Neural cell (in vitro differentiated cells): ENCODE results near the gene ATP7B. TPM values are rescaled to one million over a fixed set of nuclear protein-coding genes. Genes with fewer than 3 reads are reported as not detected.
"Not testable (repeated sequence)": the region's sequence is repeated elsewhere in the genome, so short reads cannot be mapped to it uniquely, and the experiment has no call there.

Source experiments
- H2AFZ ChIP-seq: fragments of 200-600, 300-800 bp; sonication (generic), shearing (Covaris generic); 2 replicates; pipeline ENCODE4 v1.6.0; 2014; ENCODE audit warnings: low read depth, mild to moderate bottlenecking, antibody characterized with exemption, low read length, moderate library complexity
- H3F3A ChIP-seq: fragments of 200-600 bp; shearing (Covaris generic); 2 replicates; pipeline ENCODE4 v1.6.1; 2016; ENCODE audit warnings: mild to moderate bottlenecking, moderate library complexity, mixed read lengths, antibody characterized with exemption, low read length; ENCODE audit not compliant: insufficient read depth, poor library complexity, severe bottlenecking
- H3K27ac ChIP-seq: fragments of 200-600, 300-800 bp; sonication (generic), shearing (Covaris generic); 2 replicates; pipeline ENCODE4 v1.5.1; 2014; ENCODE audit warnings: mild to moderate bottlenecking, low read length, moderate library complexity
- H3K27me3 ChIP-seq: fragments of 300-800, 200-600 bp; sonication (generic), shearing (Covaris generic); 2 replicates; pipeline ENCODE4 v1.6.0; 2014; ENCODE audit warnings: mild to moderate bottlenecking, low read depth, low read length, moderate library complexity; ENCODE audit not compliant: insufficient read depth
- H3K36me3 ChIP-seq: fragments of 300-800, 200-600 bp; sonication (generic), shearing (Covaris generic); 2 replicates; pipeline ENCODE4 v1.5.1; 2014; ENCODE audit warnings: mild to moderate bottlenecking, antibody characterized with exemption, low read length, moderate library complexity; ENCODE audit not compliant: insufficient read depth
- H3K4me2 ChIP-seq: fragments of 300-800, 200-600 bp; sonication (generic), shearing (Covaris generic); 2 replicates; pipeline ENCODE4 v1.6.0; 2014; ENCODE audit warnings: mild to moderate bottlenecking, low read length
- H3K4me3 ChIP-seq: fragments of 300-800, 200-600 bp; sonication (generic), shearing (Covaris generic); 2 replicates; pipeline ENCODE4 v1.5.1; 2014; ENCODE audit warnings: mild to moderate bottlenecking, low read length, moderate library complexity
- H3K79me2 ChIP-seq: fragments of 200-600 bp; shearing (Covaris generic); replicated peaks from 2 replicates; pipeline ENCODE4 v1.6.0; 2014; ENCODE audit warnings: mild to moderate bottlenecking, low read length, moderate library complexity; ENCODE audit not compliant: insufficient read depth
- H3K9ac ChIP-seq: fragments of 300-800, 200-600 bp; sonication (generic), shearing (Covaris generic); 2 replicates; pipeline ENCODE4 v1.6.1; 2016; ENCODE audit warnings: mild to moderate bottlenecking, low read length, mixed read lengths
- H3K9me2 ChIP-seq: fragments of 200-600 bp; shearing (Covaris generic); 2 replicates; pipeline ENCODE4 v1.6.1; 2016; ENCODE audit warnings: mild to moderate bottlenecking, low read length, mixed read lengths; ENCODE audit not compliant: insufficient read depth
- H3K9me3 ChIP-seq: fragments of 200-600, 300-800 bp; sonication (generic), shearing (Covaris generic); 2 replicates; pipeline ENCODE4 v1.6.1; 2016; ENCODE audit warnings: mild to moderate bottlenecking, mixed run types, low read length, moderate library complexity, mixed read lengths
- H4K20me1 ChIP-seq: fragments of 200-600 bp; shearing (Covaris generic); 2 replicates; pipeline ENCODE4 v1.6.1; 2016; ENCODE audit warnings: mild to moderate bottlenecking, mixed run types; ENCODE audit not compliant: insufficient read depth
- EP300 ChIP-seq: fragments of 450-650 bp; conservative IDR thresholded peaks from 2 replicates; pipeline ENCODE4 v1.6.1; 2014; ENCODE audit warnings: antibody characterized with exemption, mild to moderate bottlenecking, moderate library complexity; ENCODE audit not compliant: poor library complexity, severe bottlenecking
- EZH2 ChIP-seq: fragments of 200-600, 300-800 bp; shearing (Covaris generic), sonication (generic); IDR thresholded peaks from 2 replicates; pipeline ENCODE4 v1.6.1; 2014; ENCODE audit warnings: antibody characterized with exemption, low read length, borderline replicate concordance, mild to moderate bottlenecking; ENCODE audit not compliant: insufficient read depth, poor library complexity, severe bottlenecking
- MXI1 ChIP-seq: fragments of 450-650 bp; conservative IDR thresholded peaks from 2 replicates; pipeline ENCODE4 v1.6.1; 2014; ENCODE audit warnings: antibody characterized with exemption, mild to moderate bottlenecking; ENCODE audit not compliant: poor library complexity, severe bottlenecking
- POLR2AphosphoS5 ChIP-seq: IDR thresholded peaks from 2 replicates; pipeline ENCODE4 v1.6.1; 2012
- RAD21 ChIP-seq: fragments of 450-650 bp; conservative IDR thresholded peaks from 2 replicates; pipeline ENCODE4 v1.6.1; 2014; ENCODE audit warnings: antibody characterized with exemption, mild to moderate bottlenecking, moderate library complexity
- SMC3 ChIP-seq: fragments of 450-650 bp; conservative IDR thresholded peaks from 2 replicates; pipeline ENCODE4 v1.6.1; 2014; ENCODE audit warnings: antibody characterized with exemption, mild to moderate bottlenecking, moderate library complexity; ENCODE audit not compliant: poor library complexity
- TAF1 ChIP-seq: IDR thresholded peaks from 2 replicates; pipeline ENCODE4 v1.6.1; 2012; ENCODE audit warnings: low read depth
- polyA plus RNA-seq: library from polyadenylated mRNA; depleted of rRNA; stranded (reverse); fragments of >200 nt; gene quantifications from 2 replicates; pipeline ENCODE4 v1.2.3, GENCODE V29; 2014
- TF ChIP-seq, protein P1 (sequence below): fragments of 450-650 bp; IDR thresholded peaks from 2 replicates; pipeline ENCODE4 v1.5.1; 2014; ENCODE audit warnings: antibody characterized with exemption, mild to moderate bottlenecking, moderate library complexity; ENCODE audit not compliant: poor library complexity, severe bottlenecking
- TF ChIP-seq, protein P2 (sequence below): IDR thresholded peaks from 2 replicates; pipeline ENCODE4 v1.6.1; 2012; ENCODE audit warnings: borderline replicate concordance

Gene ATP7B
- polyA plus RNA-seq, 1 donor from 2014 or later = 6.3 TPM

DNA sequence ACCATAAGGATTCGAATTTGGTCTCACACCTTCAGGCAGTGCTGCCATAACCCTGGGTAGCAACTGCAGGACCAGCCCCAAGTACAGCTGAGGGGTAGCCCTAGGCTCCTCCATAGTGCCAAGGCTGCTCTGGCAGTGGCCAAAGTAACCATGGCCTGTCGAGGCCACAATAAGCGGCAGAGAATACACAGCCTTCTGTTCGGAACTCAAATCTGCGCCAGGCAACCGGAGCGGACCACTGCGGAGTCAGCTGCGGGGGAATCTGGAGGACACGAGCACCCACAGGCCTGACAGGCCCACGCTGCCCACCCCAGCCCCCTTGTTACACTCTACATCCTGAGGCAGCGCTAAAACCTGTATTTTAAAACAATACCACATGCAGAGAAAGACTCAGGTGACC is 100.7 kb downstream of the ATP7B start:
- Histone ChIP-seq H4K20me1 (no peaks in the 10 kb centered on the region), H2AFZ (no peak overlapping the region), H3F3A (no peaks in the 10 kb centered on the region), H3K4me2 (no peak overlapping the region), H3K36me3 (no peaks in the 10 kb centered on the region), H3K27me3 (no peaks in the 10 kb centered on the region), H3K9me3 (no peaks in the 10 kb centered on the region), H3K27ac (no peak overlapping the region), H3K9ac (no peak overlapping the region), H3K79me2 (no peaks in the 10 kb centered on the region), H3K9me2 (no peaks in the 10 kb centered on the region), H3K4me3 (no peak overlapping the region)
- TF ChIP-seq, protein P1, sequence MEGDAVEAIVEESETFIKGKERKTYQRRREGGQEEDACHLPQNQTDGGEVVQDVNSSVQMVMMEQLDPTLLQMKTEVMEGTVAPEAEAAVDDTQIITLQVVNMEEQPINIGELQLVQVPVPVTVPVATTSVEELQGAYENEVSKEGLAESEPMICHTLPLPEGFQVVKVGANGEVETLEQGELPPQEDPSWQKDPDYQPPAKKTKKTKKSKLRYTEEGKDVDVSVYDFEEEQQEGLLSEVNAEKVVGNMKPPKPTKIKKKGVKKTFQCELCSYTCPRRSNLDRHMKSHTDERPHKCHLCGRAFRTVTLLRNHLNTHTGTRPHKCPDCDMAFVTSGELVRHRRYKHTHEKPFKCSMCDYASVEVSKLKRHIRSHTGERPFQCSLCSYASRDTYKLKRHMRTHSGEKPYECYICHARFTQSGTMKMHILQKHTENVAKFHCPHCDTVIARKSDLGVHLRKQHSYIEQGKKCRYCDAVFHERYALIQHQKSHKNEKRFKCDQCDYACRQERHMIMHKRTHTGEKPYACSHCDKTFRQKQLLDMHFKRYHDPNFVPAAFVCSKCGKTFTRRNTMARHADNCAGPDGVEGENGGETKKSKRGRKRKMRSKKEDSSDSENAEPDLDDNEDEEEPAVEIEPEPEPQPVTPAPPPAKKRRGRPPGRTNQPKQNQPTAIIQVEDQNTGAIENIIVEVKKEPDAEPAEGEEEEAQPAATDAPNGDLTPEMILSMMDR = no peak
- TF ChIP-seq SMC3 (no peak), EP300 (no peak), POLR2AphosphoS5 (no peak), RAD21 (no peak), TAF1 (no peak)

DNA sequence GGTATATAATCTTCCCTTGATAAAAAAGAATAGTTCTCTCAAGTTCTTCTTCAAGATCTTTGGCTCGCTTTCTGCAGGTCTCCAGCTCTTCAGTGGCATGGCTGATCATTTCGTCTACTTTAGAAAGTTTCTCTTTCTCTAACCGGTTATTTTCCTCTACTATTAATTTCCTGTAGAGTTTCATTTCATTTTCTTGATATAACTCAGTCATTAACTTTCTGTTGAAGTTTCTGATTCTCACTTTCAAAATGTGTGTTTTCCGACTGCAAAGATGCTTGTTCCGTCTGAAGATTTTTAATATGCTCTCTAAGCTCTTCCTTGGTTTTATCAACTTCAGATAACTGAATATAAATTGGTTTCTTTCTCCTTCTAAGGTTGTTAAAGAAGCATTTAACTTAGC is 102.0 kb downstream of the ATP7B start:
- H3K9ac ChIP-seq, H3F3A ChIP-seq, H2AFZ ChIP-seq, H3K27me3 ChIP-seq, H3K9me3 ChIP-seq, H3K9me2 ChIP-seq, H3K4me3 ChIP-seq, H3K79me2 ChIP-seq, H4K20me1 ChIP-seq, H3K36me3 ChIP-seq, H3K4me2 ChIP-seq, H3K27ac ChIP-seq: not testable (repeated sequence)

DNA sequence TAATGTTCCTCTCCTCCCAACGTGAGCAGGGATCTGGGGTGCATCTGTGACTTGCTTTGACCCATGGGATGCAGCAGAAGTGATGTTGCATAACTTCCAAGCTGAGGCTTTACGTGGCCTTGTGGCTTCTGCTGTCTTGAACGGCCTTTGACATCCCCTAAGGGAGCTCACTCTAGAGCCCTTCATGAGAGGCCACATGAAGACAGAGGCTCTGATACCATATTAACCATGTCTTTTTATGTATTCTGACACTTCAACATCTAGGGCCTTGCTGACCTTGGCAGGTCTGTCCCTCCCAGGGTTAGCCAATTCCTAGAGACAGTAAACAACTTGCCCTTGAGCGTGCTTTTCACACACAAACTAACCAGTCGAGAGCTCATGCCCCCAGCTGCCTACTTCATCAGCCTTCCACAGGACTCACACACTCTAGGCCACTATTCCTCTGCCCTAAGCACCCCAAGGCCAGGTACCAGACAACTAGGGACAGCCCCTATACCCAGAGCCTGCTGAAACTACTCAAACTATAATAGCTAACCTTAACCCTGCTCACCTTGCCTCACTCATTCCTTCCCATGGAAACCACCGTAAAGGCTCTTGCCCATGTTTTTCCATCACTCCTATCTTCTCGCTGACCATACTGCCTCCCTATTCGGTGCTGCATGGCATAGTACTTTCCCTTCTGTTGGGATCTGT is 104.1 kb downstream of the ATP7B start:
- Histone ChIP-seq H2AFZ (no peak overlapping the region), H3K4me3 (no peak overlapping the region), H3K9ac (no peak overlapping the region), H3K27ac (no peak overlapping the region), H3F3A (no peaks in the 10 kb centered on the region), H3K9me3 (no peaks in the 10 kb centered on the region), H3K36me3 (no peaks in the 10 kb centered on the region), H3K4me2 (no peak overlapping the region), H4K20me1 (no peaks in the 10 kb centered on the region), H3K27me3 (no peaks in the 10 kb centered on the region), H3K9me2 (no peaks in the 10 kb centered on the region), H3K79me2 (no peaks in the 10 kb centered on the region)
- TF ChIP-seq SMC3 = no peak
- TF ChIP-seq, protein P2, sequence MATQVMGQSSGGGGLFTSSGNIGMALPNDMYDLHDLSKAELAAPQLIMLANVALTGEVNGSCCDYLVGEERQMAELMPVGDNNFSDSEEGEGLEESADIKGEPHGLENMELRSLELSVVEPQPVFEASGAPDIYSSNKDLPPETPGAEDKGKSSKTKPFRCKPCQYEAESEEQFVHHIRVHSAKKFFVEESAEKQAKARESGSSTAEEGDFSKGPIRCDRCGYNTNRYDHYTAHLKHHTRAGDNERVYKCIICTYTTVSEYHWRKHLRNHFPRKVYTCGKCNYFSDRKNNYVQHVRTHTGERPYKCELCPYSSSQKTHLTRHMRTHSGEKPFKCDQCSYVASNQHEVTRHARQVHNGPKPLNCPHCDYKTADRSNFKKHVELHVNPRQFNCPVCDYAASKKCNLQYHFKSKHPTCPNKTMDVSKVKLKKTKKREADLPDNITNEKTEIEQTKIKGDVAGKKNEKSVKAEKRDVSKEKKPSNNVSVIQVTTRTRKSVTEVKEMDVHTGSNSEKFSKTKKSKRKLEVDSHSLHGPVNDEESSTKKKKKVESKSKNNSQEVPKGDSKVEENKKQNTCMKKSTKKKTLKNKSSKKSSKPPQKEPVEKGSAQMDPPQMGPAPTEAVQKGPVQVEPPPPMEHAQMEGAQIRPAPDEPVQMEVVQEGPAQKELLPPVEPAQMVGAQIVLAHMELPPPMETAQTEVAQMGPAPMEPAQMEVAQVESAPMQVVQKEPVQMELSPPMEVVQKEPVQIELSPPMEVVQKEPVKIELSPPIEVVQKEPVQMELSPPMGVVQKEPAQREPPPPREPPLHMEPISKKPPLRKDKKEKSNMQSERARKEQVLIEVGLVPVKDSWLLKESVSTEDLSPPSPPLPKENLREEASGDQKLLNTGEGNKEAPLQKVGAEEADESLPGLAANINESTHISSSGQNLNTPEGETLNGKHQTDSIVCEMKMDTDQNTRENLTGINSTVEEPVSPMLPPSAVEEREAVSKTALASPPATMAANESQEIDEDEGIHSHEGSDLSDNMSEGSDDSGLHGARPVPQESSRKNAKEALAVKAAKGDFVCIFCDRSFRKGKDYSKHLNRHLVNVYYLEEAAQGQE = no peak
- no peak for TF ChIP-seq TAF1
- TF ChIP-seq, protein P1 = no peak
- TF ChIP-seq EP300 = no peak
- no peak for TF ChIP-seq MXI1
- TF ChIP-seq EZH2 = no peak
- TF ChIP-seq RAD21 = no peak
- no peak for TF ChIP-seq POLR2AphosphoS5
